ENCODE measurements around the gene ZNF264.
"Not testable (repeated sequence)": the region's sequence is repeated elsewhere in the genome, so short reads cannot be mapped to it uniquely, and the experiment has no call there.

Gene ZNF264

DNA sequence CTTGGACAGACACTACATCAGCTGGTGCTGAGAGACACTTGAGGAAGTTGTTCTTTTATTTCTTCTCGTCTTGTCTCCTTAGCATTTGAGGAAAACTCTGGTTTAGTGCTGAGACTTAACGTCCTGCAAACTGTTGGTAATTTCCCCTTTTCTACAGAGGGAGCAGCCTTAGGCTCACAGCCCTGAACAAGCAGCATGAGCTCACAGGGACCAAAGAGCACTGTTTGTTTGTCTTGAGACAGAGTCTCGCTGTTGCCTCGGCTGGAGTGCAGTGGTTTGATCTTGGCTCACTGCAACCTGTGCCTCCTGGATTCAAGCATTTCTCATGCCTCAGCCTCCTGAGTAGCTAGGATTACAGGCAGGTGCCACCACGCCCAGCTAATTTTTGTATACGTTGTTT, 54.7 kb downstream of the ZNF264 start:
- no peak for DNase-seq

DNA sequence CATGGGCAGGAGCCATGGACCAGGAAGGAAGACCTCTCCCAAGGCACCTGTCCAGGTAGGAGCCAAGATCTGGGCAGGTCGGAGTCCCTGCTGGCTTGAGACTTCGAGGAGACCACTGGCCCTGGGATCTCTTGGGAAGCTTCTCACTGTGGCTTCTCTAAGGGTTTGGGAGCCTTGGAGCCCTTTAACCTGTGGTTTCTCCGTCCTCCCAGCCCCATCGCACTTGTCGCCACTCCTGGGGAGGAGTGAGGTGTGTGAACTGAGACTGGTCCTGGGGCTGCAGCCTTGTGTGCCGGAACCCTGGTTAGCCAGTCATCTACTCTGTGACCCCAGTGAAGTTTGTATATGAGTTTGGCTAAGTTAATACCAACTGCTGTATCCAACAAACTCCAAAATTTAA, 57.3 kb downstream of the ZNF264 start:
- no peak for DNase-seq

DNA sequence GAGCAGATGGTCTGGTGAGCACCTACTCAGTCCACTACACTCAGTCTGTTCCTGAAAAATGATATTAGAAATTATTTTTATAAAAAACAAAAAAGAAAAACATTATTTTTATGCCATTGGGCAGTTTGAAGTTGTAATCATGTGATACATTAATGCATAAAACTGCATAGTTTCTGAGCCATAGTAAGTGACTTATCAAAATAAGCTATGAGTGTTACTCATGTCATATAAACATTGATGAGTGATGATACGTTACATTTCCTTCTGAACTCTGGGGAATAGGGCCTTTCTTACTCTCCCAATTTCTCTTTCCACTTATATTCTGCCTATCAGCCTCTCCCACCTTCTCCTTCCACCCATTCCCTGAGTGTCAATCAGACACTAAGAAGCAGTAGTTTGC, 58.0 kb downstream of the ZNF264 start:
- DNase-seq = no peak

DNA sequence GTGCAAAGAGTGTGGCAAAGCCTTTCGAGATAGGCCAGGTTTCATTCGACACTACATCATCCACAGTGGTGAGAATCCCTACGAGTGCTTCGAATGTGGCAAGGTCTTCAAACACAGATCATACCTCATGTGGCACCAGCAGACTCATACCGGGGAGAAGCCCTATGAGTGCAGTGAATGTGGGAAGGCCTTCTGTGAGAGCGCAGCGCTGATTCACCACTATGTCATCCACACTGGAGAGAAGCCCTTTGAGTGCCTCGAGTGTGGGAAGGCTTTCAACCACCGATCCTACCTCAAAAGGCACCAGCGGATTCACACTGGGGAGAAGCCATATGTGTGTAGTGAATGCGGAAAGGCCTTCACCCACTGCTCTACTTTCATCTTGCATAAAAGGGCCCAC, 62.5 kb downstream of the ZNF264 start:
- not testable (repeated sequence) for DNase-seq

DNA sequence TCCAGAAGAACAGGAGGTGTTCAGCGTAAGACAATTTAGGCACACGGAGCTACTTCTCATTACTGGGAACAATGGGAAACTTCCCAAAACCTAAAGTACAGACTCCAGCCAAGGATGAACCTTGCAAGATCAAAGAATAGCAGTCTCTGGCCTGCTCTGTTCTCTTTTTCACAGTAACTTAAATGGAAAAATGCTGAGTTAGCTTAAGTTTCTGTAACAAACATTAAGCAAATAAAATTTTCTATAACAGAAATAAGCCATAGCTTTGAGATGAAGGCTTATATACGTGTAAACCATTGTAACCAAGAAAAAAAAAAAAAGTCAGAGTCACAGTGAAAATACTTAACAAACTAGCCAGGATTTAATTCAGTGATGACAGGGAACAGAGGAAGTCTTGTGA, 70.7 kb downstream of the ZNF264 start:
- no peak for DNase-seq

DNA sequence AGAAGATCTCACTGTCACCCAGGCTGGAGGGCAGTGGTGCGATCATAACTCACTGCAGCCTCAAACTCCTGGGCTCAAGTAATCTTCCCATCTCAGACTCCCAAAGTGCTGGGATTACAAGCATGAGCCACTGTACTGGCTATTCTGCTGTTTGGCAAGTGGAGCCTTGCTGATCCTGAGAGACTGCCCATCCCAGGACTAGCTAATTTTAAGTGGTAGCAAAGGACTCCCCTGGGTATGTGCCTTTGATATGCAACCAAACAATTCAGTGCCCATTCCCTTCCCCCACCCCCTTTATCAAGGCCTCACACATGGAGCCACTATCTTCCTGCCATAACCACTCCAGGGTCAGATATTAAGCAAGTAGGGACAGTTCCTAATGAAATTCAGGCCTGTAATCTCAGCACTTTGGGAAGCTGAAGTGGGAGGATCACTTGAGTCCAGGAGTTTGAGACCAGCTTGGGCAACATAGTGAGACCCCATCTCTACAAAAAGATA, 72.0 kb downstream of the ZNF264 start:
- no peak for DNase-seq

DNA sequence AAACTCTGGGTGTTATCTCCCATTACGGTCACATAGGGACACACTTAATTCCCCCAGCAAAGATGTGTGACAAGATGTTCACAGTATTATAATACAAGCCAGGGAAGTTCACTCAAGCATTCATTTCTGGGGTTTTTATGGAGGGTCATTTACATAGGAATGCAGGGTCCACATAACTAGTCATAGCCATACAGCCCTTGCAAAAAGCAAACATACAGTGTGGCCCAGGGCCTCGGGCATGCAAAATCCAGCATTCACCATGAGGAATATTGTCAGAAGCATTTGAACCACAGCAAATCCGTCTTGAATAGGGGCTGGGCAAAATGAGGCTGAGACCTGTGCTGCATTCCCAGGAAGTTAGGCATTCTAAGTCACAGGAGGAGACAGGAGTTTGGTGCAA, 76.0 kb downstream of the ZNF264 start:
- DNase-seq = no peak

DNA sequence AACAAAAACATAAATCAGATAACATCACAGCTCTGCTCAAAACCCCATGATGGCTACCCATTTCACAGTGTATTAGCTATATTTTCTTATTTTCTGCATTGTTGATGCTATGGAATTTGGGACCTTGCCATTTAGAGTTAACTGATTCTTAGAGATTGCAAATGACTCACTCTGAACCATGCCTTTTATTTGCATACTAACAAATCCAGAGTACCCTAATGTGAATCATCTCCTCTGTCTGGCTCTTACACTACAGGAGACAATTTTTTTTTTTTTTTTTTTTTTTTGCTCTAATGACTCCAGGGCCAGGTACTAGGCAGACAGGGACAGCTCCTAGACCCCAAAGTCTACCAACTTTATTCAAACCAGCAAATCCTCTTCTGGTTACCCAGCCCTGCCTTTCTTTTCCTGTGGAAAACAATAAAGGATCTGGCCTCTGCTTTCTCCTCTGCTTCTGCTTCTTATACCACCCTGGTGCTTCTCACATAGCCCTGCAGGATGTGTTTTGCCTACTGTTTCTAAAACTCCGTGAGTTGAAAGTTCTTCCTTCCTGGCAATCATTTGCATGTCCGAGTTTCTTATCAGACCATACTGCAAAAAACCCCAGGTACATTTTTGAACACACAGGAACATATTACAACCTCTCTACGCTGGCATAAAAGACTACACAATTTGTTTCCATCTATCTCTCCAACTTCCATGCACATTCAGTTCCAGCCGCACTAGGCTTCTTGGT, 78.4 kb downstream of the ZNF264 start:
- no peak for DNase-seq

DNA sequence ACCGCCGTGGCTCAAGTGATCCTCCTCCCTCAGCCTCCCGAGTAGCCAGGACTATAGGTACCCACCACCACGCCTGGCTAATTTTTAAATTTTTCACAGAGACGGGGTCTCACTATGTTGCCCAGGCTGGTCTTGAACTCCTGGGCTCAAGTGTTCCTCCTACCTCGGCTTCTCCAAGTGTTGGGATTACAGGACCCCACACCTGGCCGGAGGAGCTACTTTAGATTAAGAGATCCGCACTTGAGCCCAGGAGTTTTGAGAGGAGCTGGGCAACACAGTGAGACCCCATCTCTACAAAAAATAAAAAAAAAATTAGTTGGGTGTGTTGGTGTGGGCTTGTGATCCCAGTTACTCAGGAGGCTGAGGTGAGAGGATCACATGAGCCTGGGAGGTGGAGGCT, 80.0 kb downstream of the ZNF264 start:
- no peak for DNase-seq
